NB4 (cell line): ENCODE measurements around the gene DHRS7.
A peak's percentile ranks its signal among the peaks of the same experiment; 100 is the strongest.

Experiments
- DNase-seq: peaks from one replicate; pipeline ENCODE4 v3.0.0; 2010; ENCODE audit warnings: low read depth
- H3K4me3 ChIP-seq: one replicate; pipeline ENCODE4 v1.5.1; 2011; ENCODE audit warnings: mild to moderate bottlenecking, low read depth, low read length, moderate library complexity
- CTCF ChIP-seq: IDR thresholded peaks from one replicate; pipeline ENCODE4 v1.5.1; 2012; ENCODE audit warnings: low read depth, low read length
- MYC ChIP-seq: IDR thresholded peaks from 2 replicates; pipeline ENCODE4 v1.6.1; 2011; ENCODE audit warnings: low read depth, low read length
- POLR2A ChIP-seq: IDR thresholded peaks from 2 replicates; pipeline ENCODE4 v1.6.1; 2011; ENCODE audit warnings: mild to moderate bottlenecking; ENCODE audit not compliant: insufficient read length; ENCODE audit errors: extremely low read depth
- TF ChIP-seq, protein P1 (sequence below): IDR thresholded peaks from 2 replicates; pipeline ENCODE4 v1.6.1; 2011; ENCODE audit warnings: low read depth, low read length

DHRS7 gene

DNA sequence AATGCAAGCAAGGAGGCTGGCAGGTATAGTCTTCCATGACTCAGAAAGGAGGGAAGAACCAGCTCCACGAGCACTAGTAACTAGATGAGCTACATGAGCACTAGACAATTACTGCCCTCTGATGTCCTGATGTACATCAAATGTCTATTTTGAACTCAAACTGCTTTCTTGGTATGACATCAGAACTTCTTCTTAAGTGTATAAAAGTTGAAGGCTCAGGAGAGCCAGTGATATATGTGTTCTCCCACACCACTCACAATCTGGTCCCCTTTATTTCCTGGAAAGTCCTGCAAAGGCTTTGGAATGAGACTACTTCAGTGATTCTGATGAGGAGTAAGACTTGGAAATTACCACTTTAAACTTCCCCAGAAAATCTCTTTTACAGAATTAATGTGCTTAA lies 18.5 kb upstream of the DHRS7 start:
- DNase-seq: peak; percentile 41
- H3K4me3 ChIP-seq: peak overlapping the region; percentile 58
- no peak for TF ChIP-seq POLR2A
- no peak for TF ChIP-seq CTCF
- no peak for TF ChIP-seq MYC
- TF ChIP-seq, protein P1, sequence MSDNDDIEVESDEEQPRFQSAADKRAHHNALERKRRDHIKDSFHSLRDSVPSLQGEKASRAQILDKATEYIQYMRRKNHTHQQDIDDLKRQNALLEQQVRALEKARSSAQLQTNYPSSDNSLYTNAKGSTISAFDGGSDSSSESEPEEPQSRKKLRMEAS: no peak

GRCh38 chr14:60183138-60183537 lies 17.9 kb upstream of the DHRS7 start:
- H3K4me3 ChIP-seq: no peak overlapping the region
- no peak for TF ChIP-seq CTCF
- TF ChIP-seq, protein P1: no peak
- TF ChIP-seq POLR2A: no peak
- no peak for TF ChIP-seq MYC
- DNase-seq: no peak

DNA sequence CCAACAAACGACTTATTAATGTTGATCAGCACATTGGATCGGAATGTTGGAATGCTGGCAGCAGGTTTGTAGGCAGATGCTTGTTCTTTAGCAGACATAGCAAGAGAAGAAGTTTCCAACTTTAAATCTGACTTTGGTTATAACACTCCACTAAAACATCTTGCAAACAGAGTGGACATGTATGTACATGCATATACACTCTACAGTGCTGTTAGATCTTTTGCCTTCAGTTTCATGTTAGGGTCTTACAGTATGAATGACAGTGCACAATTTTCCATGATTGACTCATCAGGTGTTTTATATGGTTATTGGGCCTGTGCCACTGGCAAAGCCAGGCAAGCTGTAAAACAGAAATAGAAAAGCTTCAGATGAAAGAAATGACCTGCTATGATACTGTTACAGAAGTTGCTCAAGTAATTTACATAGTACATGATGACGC lies 14.3 kb upstream of the DHRS7 start:
- H3K4me3 ChIP-seq: no peak overlapping the region
- DNase-seq: no peak
- TF ChIP-seq, protein P1: no peak
- TF ChIP-seq MYC (no peak), POLR2A (no peak), CTCF (no peak)

GRCh38 chr14:60178820-60179219 lies 13.6 kb upstream of the DHRS7 start:
- TF ChIP-seq MYC (no peak), CTCF (no peak), POLR2A (no peak)
- TF ChIP-seq, protein P1: no peak
- DNase-seq: no peak
- H3K4me3 ChIP-seq: no peak overlapping the region

DNA sequence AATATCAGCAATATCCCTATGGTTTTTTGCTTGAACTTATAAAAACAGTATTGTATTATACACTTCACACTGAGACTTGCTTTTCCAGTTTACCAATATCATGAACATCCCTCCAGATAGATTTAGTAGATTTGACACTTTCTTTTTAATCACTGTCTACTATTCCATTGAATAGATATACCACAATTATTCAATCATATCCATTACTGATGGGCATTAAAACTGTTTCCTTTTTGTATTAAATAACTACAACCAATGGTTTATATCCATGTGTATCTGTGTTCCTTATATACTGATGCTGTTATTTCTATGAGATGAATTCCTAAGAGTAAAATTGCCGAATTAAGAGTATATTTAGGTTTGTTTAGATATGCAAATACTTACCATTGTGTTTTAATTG lies 13.0 kb upstream of the DHRS7 start:
- H3K4me3 ChIP-seq: no peak overlapping the region
- TF ChIP-seq CTCF: no peak
- TF ChIP-seq POLR2A: no peak
- TF ChIP-seq MYC: no peak
- TF ChIP-seq, protein P1: no peak
- no peak for DNase-seq

DNA sequence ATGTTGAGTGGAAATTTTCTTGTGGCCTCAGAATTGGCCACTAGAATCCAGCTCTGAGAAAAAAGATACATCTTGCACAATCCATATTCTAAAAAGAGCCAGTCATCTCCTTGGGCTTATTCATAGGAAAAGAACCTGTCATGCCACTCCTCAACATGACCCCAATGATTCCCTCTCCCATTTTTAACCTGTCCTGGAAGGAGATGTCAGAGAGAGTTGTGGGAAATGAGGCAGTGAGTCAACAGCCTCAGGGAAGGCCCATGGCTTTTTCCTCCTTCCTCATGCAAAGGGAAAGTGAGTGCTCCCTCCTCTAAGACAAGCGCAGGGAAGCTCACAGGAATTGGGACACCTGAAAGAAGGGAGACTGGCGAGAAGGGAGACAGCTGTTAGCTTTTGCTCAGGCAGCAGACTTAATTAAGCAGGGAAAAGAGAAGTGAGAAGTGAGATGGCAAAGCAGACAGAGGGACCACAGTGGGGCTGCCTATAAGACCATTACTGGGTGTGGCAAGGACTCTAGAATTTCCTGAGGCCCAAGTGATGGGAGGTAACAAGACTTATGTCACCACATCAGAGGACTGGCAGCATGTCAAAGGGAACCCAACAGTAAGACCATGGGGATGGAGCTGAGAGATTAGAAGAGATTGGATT lies 10.2 kb upstream of the DHRS7 start:
- DNase-seq: no peak
- H3K4me3 ChIP-seq: no peak overlapping the region
- TF ChIP-seq MYC (no peak), CTCF (no peak), POLR2A (no peak)
- TF ChIP-seq, protein P1: no peak
